GDM1 (cell line): Measurements from ENCODE around the gene MLXIPL.
"Not testable (repeated sequence)": the region's sequence is repeated elsewhere in the genome, so short reads cannot be mapped to it uniquely, and the experiment has no call there.

Experiments
- DNase-seq: peaks from one replicate; lab custom pipeline; 2025; lab: John Stamatoyannopoulos, UW

MLXIPL gene

DNA sequence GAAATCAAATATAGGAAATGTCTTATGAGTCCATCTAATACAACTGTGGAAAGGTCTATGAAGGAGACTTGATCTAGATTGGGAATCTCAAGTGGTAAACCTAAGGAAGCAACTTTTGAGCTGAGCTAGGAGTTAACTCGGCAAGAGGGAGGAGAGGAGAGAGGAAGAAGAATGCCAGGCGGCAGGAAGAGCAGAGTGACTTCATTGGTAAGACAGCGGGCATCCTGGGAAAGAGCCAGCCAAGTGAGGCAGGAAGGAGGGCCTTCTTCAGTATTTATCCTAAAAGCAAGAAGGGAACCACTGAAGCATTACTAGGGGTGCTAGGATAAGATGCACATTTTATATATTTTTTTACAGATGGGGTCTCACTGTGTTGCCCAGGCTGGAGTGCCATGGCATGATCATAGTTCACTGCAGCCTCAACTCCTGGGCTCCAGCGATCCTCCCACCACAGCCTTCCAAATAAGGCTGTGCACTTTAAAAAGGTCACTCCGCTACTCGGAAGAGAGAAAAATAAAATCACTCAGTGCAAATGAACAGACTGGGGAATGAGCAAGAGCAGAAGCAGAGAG lies 68.8 kb downstream of the MLXIPL start:
- DNase-seq: no peak

GRCh38 chr7:73550093-73550492 lies 74.2 kb downstream of the MLXIPL start:
- not testable (repeated sequence) for DNase-seq

GRCh38 chr7:73549176-73549575 lies 75.1 kb downstream of the MLXIPL start:
- no peak for DNase-seq

DNA sequence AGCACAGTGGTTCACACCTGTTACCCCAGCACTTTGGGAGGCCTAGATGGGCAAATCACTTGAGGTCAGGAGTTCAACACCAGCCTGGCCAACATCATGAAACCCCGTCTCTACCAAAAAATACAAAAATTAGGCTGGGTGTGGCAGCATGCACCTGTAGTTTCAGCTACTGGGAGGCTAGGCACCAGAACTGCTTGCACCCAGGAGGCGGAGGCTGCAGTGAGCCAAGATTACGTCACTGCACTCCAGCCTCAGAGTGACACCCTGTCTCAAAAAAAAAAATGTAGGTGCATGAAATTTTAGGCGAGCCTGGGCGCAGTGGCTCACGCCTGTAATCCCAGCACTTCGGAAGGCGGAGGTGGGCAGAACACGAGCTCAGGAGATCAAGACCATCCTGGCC lies 76.5 kb downstream of the MLXIPL start:
- no peak for DNase-seq

GRCh38 chr7:73544678-73545077 lies 79.6 kb downstream of the MLXIPL start:
- DNase-seq: no peak
